ENCODE measurements around the gene GASK1A. TPM values are rescaled to one million over a fixed set of nuclear protein-coding genes. Genes with fewer than 3 reads are reported as not detected.

Gene GASK1A
- total and polyA plus RNA-seq, 10 donors = 0.43 to 4.0 (median 1.8) TPM

GRCh38 chr3:43081796-43082195 lies 102.7 kb downstream of the GASK1A start:
- Histone ChIP-seq H3K9me3 (no peaks in the 10 kb centered on the region), H3K27me3 (replicated peaks in 1 of 7) (no peaks in the 10 kb centered on the region), H3K4me1 (no peaks in the 10 kb centered on the region), H3K27ac (no peak overlapping the region), H3K4me3 (no peak overlapping the region), H3K36me3 (peaks cover 0 to 52% (median 23%) of the 10 kb centered on the region in 6 donors)
- no peak for DNase-seq
- intact Hi-C loops (cut with DNase I; ENCODE audit: low total_unique reads) = no loop called here
- TF ChIP-seq CTCF (IDR thresholded peaks at IDR 0.05 in 8 of 11, conservative IDR thresholded peaks at IDR 0.05 in 3 of 11) (no peak), POLR2AphosphoS5 (IDR thresholded peaks at IDR 0.05) (no peak), POLR2A (IDR thresholded peaks at IDR 0.05) (no peak)
- 89 to 98% (median 95%) methylated on average over 5 of the region's 5 CpGs for WGBS, 5 donors

- no peak overlapping the region for H3K4me3 ChIP-seq
- DNase-seq = no peak
- no peaks in the 10 kb centered on the region for H3K4me1 ChIP-seq
- TF ChIP-seq POLR2A (IDR thresholded peaks at IDR 0.05) = no peak
- peaks cover 0 to 48% (median 23%) of the 10 kb centered on the region in 6 donors for H3K36me3 ChIP-seq
- WGBS, 5 donors = 94 to 98% (median 96%) methylated on average over 2 of the region's 2 CpGs
- intact Hi-C loops (cut with DNase I; ENCODE audit: low total_unique reads) = no loop called here
- no peak overlapping the region for H3K27ac ChIP-seq
- no peaks in the 10 kb centered on the region for H3K9me3 ChIP-seq
- no peaks in the 10 kb centered on the region for H3K27me3 ChIP-seq (replicated peaks in 1 of 7)
These were observed 103.3 kb downstream of the GASK1A start for GRCh38 chr3:43082457-43082856.

- no peak overlapping the region for H3K4me3 ChIP-seq
- no peaks in the 10 kb centered on the region for H3K27me3 ChIP-seq (replicated peaks in 1 of 7)
- WGBS, 5 donors = 87 to 92% (median 91%) methylated on average over 6 of the region's 6 CpGs
- H3K9me3 ChIP-seq = no peaks in the 10 kb centered on the region
- DNase-seq = no peak
- no peaks in the 10 kb centered on the region for H3K4me1 ChIP-seq
- H3K36me3 ChIP-seq = peaks cover 0 to 12% (median 0%) of the 10 kb centered on the region in 6 donors
- intact Hi-C loops (cut with DNase I; ENCODE audit: low total_unique reads) = no loop called here
- TF ChIP-seq POLR2A (IDR thresholded peaks at IDR 0.05) (no peak), POLR2AphosphoS5 (IDR thresholded peaks at IDR 0.05) (no peak), CTCF (IDR thresholded peaks at IDR 0.05 in 8 of 11, conservative IDR thresholded peaks at IDR 0.05 in 3 of 11) (no peak)
- no peak overlapping the region for H3K27ac ChIP-seq
These were observed 107.5 kb downstream of the GASK1A start for GRCh38 chr3:43086460-43087165.

- H3K36me3 ChIP-seq = peaks cover 0 to 5% (median 0%) of the 10 kb centered on the region in 6 donors
- H3K9me3 ChIP-seq = no peaks in the 10 kb centered on the region
- WGBS, 5 donors = 94 to 98% (median 95%) methylated on average over 5 of the region's 5 CpGs
- no peak for DNase-seq
- intact Hi-C loops (cut with DNase I; ENCODE audit: low total_unique reads) = no loop called here
- no peaks in the 10 kb centered on the region for H3K4me1 ChIP-seq
- no peak overlapping the region for H3K27ac ChIP-seq
- TF ChIP-seq CTCF (IDR thresholded peaks at IDR 0.05 in 8 of 11, conservative IDR thresholded peaks at IDR 0.05 in 3 of 11) = peak in 1 of 11 experiments; percentile 13
- no peak for TF ChIP-seq POLR2AphosphoS5 (IDR thresholded peaks at IDR 0.05)
- no peaks in the 10 kb centered on the region for H3K27me3 ChIP-seq (replicated peaks in 1 of 7)
- no peak overlapping the region for H3K4me3 ChIP-seq
These were observed 108.2 kb downstream of the GASK1A start for GRCh38 chr3:43087249-43087776.
